KMS-11 (cell line): ENCODE data around the gene UNK.

Experiments used
- H2AFZ ChIP-seq: fragments of 200-600 bp; sonication (generic); 2 replicates; pipeline ENCODE4 v1.6.1; 2016; ENCODE audit warnings: antibody characterized with exemption, mixed run types, low read depth
- H3K27ac ChIP-seq: fragments of 200-600 bp; sonication (generic); 2 replicates; pipeline ENCODE4 v1.6.1; 2016; ENCODE audit warnings: mild to moderate bottlenecking, mixed run types
- H3K27me3 ChIP-seq: fragments of 200-600 bp; sonication (generic); 2 replicates; pipeline ENCODE4 v1.6.1; 2017; ENCODE audit warnings: mild to moderate bottlenecking, low read depth, mixed run types, moderate library complexity; ENCODE audit not compliant: insufficient read depth
- H3K36me3 ChIP-seq: fragments of 200-600 bp; sonication (generic); 2 replicates; pipeline ENCODE4 v1.6.1; 2017; ENCODE audit warnings: mild to moderate bottlenecking, mixed run types; ENCODE audit not compliant: insufficient read depth
- H3K4me1 ChIP-seq: fragments of 200-600 bp; sonication (generic); 2 replicates; pipeline ENCODE4 v1.6.1; 2016; ENCODE audit warnings: mild to moderate bottlenecking, low read depth, mixed run types; ENCODE audit not compliant: poor library complexity, severe bottlenecking
- H3K4me2 ChIP-seq: fragments of 200-600 bp; sonication (generic); 2 replicates; pipeline ENCODE4 v1.7.0; 2016; ENCODE audit warnings: mild to moderate bottlenecking, mixed run types
- H3K4me3 ChIP-seq: fragments of 200-600 bp; sonication (generic); IDR thresholded peaks from 2 replicates; pipeline ENCODE4 v1.6.1; 2017; ENCODE audit warnings: low read depth, low read length, mixed read lengths; ENCODE audit not compliant: insufficient read depth
- H3K79me2 ChIP-seq: fragments of 200-600 bp; sonication (generic); 2 replicates; pipeline ENCODE4 v1.6.1; 2016; ENCODE audit warnings: low read depth, mixed run types; ENCODE audit not compliant: insufficient read depth
- H3K9ac ChIP-seq: fragments of 200-600 bp; sonication (generic); 2 replicates; pipeline ENCODE4 v1.6.1; 2016; ENCODE audit warnings: mild to moderate bottlenecking, mixed run types
- H4K20me1 ChIP-seq: fragments of 200-600 bp; sonication (generic); 2 replicates; pipeline ENCODE4 v1.6.1; 2016; ENCODE audit warnings: mild to moderate bottlenecking, mixed run types; ENCODE audit not compliant: insufficient read depth
- CTCF ChIP-seq: fragments of 200-600 bp; sonication (generic); conservative IDR thresholded peaks from 2 replicates; pipeline ENCODE4 v1.6.1; 2017; ENCODE audit warnings: low read depth, mild to moderate bottlenecking, antibody characterized with exemption, low read length, moderate library complexity, mixed read lengths

Gene UNK

DNA sequence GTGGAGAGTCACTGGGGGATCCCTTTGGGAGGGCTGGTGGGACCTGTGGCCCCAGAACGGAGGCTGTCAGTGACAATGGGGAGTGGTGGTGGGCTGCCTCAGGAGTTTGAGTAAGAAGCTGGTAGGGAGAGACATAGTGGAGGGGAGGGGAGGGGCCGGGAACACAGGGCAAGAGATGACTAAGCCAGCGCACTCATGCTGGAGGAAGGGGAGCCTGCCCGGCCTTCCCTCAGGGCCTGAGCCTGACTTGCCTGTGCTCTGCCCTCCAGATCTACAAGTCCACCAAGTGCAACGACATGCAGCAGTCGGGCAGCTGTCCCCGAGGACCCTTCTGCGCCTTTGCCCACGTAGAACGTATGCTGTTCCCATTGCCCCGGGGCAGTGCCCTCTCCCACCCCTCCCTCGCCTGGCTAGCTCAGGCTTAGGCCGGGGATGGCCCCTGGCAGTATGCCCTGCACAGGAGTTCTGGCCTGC, 30.3 kb downstream of the UNK start:
- no peak for TF ChIP-seq CTCF
- no peaks in the 10 kb centered on the region for H3K27me3 ChIP-seq
- H3K36me3 ChIP-seq = no peaks in the 10 kb centered on the region
- H3K9ac ChIP-seq = no peak overlapping the region
- H3K4me1 ChIP-seq = no peaks in the 10 kb centered on the region
- H4K20me1 ChIP-seq = no peaks in the 10 kb centered on the region
- no peak overlapping the region for H3K4me2 ChIP-seq
- no peaks in the 10 kb centered on the region for H3K79me2 ChIP-seq
- H3K27ac ChIP-seq = no peak overlapping the region
- no peak overlapping the region for H2AFZ ChIP-seq
- H3K4me3 ChIP-seq = no peak overlapping the region

DNA sequence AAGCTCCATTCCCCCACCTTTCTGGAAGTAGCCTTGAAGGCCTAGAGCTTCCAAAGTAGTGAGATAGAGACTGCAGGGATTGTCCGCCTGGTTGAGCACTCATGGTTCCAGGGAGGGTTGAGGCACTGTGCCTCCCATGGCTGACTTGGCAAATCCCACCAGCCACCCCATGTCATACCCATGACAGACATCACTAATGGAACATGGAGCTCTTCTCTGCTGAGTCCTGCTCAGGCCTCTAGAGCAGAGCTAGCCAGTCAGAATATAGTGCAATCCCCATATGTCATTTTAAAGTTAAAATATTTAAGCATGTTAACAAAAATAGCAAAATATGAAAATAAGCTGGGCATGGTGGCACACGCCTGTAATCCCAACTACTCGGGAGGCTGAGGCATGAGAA, 30.8 kb downstream of the UNK start:
- no peak for TF ChIP-seq CTCF
- Histone ChIP-seq H2AFZ (no peak overlapping the region), H3K9ac (no peak overlapping the region)

GRCh38 chr17:75816693-75817092, 32.1 kb downstream of the UNK start:
- no peak overlapping the region for H3K9ac ChIP-seq
- H4K20me1 ChIP-seq = no peaks in the 10 kb centered on the region
- H3K4me1 ChIP-seq = no peaks in the 10 kb centered on the region
- no peak overlapping the region for H3K4me2 ChIP-seq
- no peak overlapping the region for H3K4me3 ChIP-seq
- TF ChIP-seq CTCF = no peak
- no peaks in the 10 kb centered on the region for H3K36me3 ChIP-seq
- no peak overlapping the region for H3K27ac ChIP-seq
- H3K79me2 ChIP-seq = no peaks in the 10 kb centered on the region
- H3K27me3 ChIP-seq = no peaks in the 10 kb centered on the region
- no peak overlapping the region for H2AFZ ChIP-seq

More for the DNA sequence above, 30.8 kb downstream of the UNK start:
- no peaks in the 10 kb centered on the region for H3K79me2 ChIP-seq
- no peaks in the 10 kb centered on the region for H3K4me1 ChIP-seq
- no peaks in the 10 kb centered on the region for H3K27me3 ChIP-seq
- no peaks in the 10 kb centered on the region for H3K36me3 ChIP-seq
- no peak overlapping the region for H3K27ac ChIP-seq
- H3K4me2 ChIP-seq = no peak overlapping the region
- H4K20me1 ChIP-seq = no peaks in the 10 kb centered on the region
- H3K4me3 ChIP-seq = no peak overlapping the region

DNA sequence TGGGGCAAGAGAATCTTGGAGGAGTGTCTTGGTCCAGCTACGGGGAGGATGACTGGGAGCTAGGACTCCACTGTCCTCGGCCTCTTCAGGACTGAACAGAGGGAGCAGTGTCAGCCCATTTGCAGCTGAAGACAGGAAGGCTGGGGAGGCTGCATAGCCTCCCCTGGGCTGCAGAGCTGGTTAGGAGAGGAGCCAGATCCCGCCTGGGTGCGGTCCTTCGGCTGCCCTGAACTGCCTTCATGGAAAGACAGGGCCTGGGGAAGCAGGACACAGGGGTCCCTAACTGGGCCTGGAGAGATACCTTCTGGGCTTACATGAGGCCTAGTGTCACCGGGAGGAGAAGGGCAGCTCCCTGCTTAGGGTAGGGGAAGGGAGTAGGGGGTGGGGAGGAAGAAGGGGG, 33.0 kb downstream of the UNK start:
- no peaks in the 10 kb centered on the region for H3K79me2 ChIP-seq
- no peaks in the 10 kb centered on the region for H3K36me3 ChIP-seq
- H3K27me3 ChIP-seq = no peaks in the 10 kb centered on the region
- no peak overlapping the region for H3K4me3 ChIP-seq
- no peak overlapping the region for H3K4me2 ChIP-seq
- no peak overlapping the region for H3K9ac ChIP-seq
- H4K20me1 ChIP-seq = no peaks in the 10 kb centered on the region
- H2AFZ ChIP-seq = no peak overlapping the region
- no peak overlapping the region for H3K27ac ChIP-seq
- TF ChIP-seq CTCF = no peak
- H3K4me1 ChIP-seq = peaks cover 5% of the 10 kb centered on the region
